ENCODE data around the gene TAF4.

TAF4 gene

GRCh38 chr20:61929971-61930666, 135.6 kb downstream of the TAF4 start:
- DNase-seq (ENCODE audit: low spot score): no peak

- DNase-seq (ENCODE audit: low spot score): no peak
Measured at GRCh38 chr20:61929561-61929960, 136.1 kb downstream of the TAF4 start.

- no peak for DNase-seq (ENCODE audit: low spot score)
Measured at GRCh38 chr20:61927826-61928541, 137.7 kb downstream of the TAF4 start.

DNA sequence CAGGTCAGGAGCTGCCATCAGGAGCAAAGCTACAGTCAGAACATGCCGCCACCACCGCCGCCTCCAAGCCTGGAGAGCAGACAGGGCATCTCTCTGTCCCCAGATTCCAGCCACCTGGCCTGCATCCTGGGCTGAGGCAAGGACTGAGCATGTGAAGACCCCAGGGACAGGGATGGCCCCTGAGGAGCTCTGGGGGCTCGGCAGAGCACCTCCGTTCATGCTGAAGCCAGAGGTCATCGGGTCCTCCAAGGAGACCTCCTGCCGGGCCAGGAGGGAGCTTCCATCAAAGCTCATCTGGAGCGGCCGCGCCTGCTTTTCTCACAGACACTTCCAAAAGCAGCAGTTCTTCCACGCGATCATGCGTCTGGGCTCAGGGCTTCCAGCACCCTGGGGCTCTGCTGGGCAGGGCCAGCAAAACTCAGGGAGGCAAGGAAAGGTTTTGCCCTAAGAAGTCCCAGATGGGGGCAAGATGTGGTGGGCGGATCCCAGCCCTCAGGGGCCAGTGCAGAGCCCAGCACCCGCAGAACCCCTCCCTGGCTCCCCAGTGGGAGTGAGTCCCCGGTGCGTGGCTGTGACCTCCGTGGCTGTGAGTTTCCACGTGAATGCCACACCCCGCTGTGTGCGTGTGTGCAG, 138.4 kb downstream of the TAF4 start:
- no peak for DNase-seq (ENCODE audit: low spot score)

DNA sequence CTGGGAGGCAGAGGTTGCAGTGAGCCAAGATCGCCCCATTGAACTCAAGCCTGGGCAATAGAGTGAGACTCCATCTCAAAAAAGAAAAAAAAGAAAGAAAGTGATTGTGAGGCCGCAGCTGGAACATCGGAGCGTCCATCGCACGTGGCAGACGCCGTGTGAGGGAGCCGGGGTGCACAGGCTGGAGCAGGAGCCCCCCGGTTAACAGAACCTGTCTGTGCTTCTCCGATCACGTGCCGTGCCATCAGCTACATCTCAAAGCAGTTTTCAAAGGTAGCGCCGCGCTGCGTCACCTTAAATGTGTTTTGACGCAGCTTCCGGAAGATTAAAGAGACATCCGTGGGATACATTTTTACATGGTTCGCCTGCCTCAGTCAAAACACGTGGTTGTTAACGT, 138.9 kb downstream of the TAF4 start:
- no peak for DNase-seq (ENCODE audit: low spot score)

DNA sequence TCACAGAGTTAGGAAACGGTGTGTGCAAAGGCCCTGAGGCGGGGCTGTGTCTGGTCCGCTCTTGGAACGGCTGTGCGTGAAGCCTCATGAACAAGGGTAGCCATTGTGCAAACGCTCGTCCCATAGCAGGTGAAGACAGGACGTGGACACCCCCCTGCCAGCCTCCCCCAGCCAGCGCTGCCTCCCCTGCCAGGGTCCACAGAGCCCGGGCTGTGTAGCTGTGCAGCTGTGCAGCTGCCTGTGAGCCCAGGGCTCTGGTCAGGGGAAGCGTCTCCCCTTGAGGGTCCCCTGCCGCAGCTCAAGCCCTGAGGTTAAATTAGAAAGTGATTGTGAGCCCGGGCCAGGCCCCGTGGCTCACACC, 139.4 kb downstream of the TAF4 start:
- DNase-seq (ENCODE audit: low spot score): no peak

GRCh38 chr20:61925555-61926252, 140.0 kb downstream of the TAF4 start:
- no peak for DNase-seq (ENCODE audit: low spot score)

GRCh38 chr20:61924858-61925554, 140.7 kb downstream of the TAF4 start:
- no peak for DNase-seq (ENCODE audit: low spot score)

Measured in hematopoietic multipotent progenitor cell treated with erythropoietin and hydrocortisone succinate and interleukin-3 and kit ligand, for 15 days (in vitro differentiated cells).